ENCODE measurements around the gene EXOC3L2.

The EXOC3L2 gene

GRCh38 chr19:45291834-45292233 lies 46.6 kb upstream of the EXOC3L2 start:
- no peaks in the 10 kb centered on the region for H3F3A ChIP-seq (ENCODE audit: insufficient read depth)
- no peaks in the 10 kb centered on the region for H3K79me2 ChIP-seq (ENCODE audit: insufficient read depth, low read length)
- H3K27ac ChIP-seq (ENCODE audit: low read depth, low read length) = no peak overlapping the region
- H4K20me1 ChIP-seq (ENCODE audit: low read depth, low read length) = no peaks in the 10 kb centered on the region
- no peak overlapping the region for H3K9ac ChIP-seq (ENCODE audit: low read length)
- H3K36me3 ChIP-seq (ENCODE audit: low read length) = no peaks in the 10 kb centered on the region
- H3K4me2 ChIP-seq (ENCODE audit: low read depth, low read length, poor library complexity, severe bottlenecking) = no peak overlapping the region
- no peaks in the 10 kb centered on the region for H3K27me3 ChIP-seq (ENCODE audit: low read length)
- TF ChIP-seq EZH2phosphoT487 (conservative IDR thresholded peaks at IDR 0.05; ENCODE audit: low read length) = no peak
- TF ChIP-seq CTCF (IDR thresholded peaks at IDR 0.05; ENCODE audit: insufficient read depth, low read length, poor library complexity, severe bottlenecking) = no peak
- H3K9me3 ChIP-seq (ENCODE audit: insufficient read depth, low read length) = no peaks in the 10 kb centered on the region
- no peaks in the 10 kb centered on the region for H3K9me2 ChIP-seq (replicated peaks; ENCODE audit: insufficient read depth, low read length)
- H2AFZ ChIP-seq (ENCODE audit: low read depth, low read length, severe bottlenecking) = no peak overlapping the region
- H3K4me3 ChIP-seq (ENCODE audit: insufficient read depth, low read length, poor library complexity, severe bottlenecking) = no peak overlapping the region

GRCh38 chr19:45290381-45290931 lies 45.2 kb upstream of the EXOC3L2 start:
- TF ChIP-seq CTCF (IDR thresholded peaks at IDR 0.05; ENCODE audit: insufficient read depth, low read length, poor library complexity, severe bottlenecking) (no peak), EZH2phosphoT487 (conservative IDR thresholded peaks at IDR 0.05; ENCODE audit: low read length) (no peak)
- H3K4me3 ChIP-seq (ENCODE audit: insufficient read depth, low read length, poor library complexity, severe bottlenecking) = no peak overlapping the region
- H3K36me3 ChIP-seq (ENCODE audit: low read length) = no peaks in the 10 kb centered on the region
- H3K9me2 ChIP-seq (replicated peaks; ENCODE audit: insufficient read depth, low read length) = no peaks in the 10 kb centered on the region
- H3K27ac ChIP-seq (ENCODE audit: low read depth, low read length) = no peak overlapping the region
- H3K79me2 ChIP-seq (ENCODE audit: insufficient read depth, low read length) = no peaks in the 10 kb centered on the region
- H3K27me3 ChIP-seq (ENCODE audit: low read length) = no peaks in the 10 kb centered on the region
- no peaks in the 10 kb centered on the region for H3K9me3 ChIP-seq (ENCODE audit: insufficient read depth, low read length)
- no peaks in the 10 kb centered on the region for H4K20me1 ChIP-seq (ENCODE audit: low read depth, low read length)
- no peak overlapping the region for H2AFZ ChIP-seq (ENCODE audit: low read depth, low read length, severe bottlenecking)
- H3K4me2 ChIP-seq (ENCODE audit: low read depth, low read length, poor library complexity, severe bottlenecking) = no peak overlapping the region
- H3K9ac ChIP-seq (ENCODE audit: low read length) = no peak overlapping the region
- no peaks in the 10 kb centered on the region for H3F3A ChIP-seq (ENCODE audit: insufficient read depth)

- Histone ChIP-seq H3K36me3 (ENCODE audit: low read length) (no peaks in the 10 kb centered on the region), H3K27me3 (ENCODE audit: low read length) (no peaks in the 10 kb centered on the region), H2AFZ (ENCODE audit: low read depth, low read length, severe bottlenecking) (no peak overlapping the region), H3K27ac (ENCODE audit: low read depth, low read length) (no peak overlapping the region), H3K9me2 (replicated peaks; ENCODE audit: insufficient read depth, low read length) (no peaks in the 10 kb centered on the region), H3F3A (ENCODE audit: insufficient read depth) (no peaks in the 10 kb centered on the region), H3K9me3 (ENCODE audit: insufficient read depth, low read length) (no peaks in the 10 kb centered on the region), H3K9ac (ENCODE audit: low read length) (no peak overlapping the region), H4K20me1 (ENCODE audit: low read depth, low read length) (no peaks in the 10 kb centered on the region), H3K79me2 (ENCODE audit: insufficient read depth, low read length) (no peaks in the 10 kb centered on the region), H3K4me3 (ENCODE audit: insufficient read depth, low read length, poor library complexity, severe bottlenecking) (no peak overlapping the region), H3K4me2 (ENCODE audit: low read depth, low read length, poor library complexity, severe bottlenecking) (no peak overlapping the region)
- TF ChIP-seq EZH2phosphoT487 (conservative IDR thresholded peaks at IDR 0.05; ENCODE audit: low read length) (no peak), CTCF (IDR thresholded peaks at IDR 0.05; ENCODE audit: insufficient read depth, low read length, poor library complexity, severe bottlenecking) (no peak)
These were observed 38.3 kb upstream of the EXOC3L2 start for GRCh38 chr19:45283443-45284033.

Measured in SU-DHL-6 (cell line).